ENCODE measurements around the gene TCF3.
A peak's percentile ranks its signal among the peaks of the same experiment; 100 is the strongest.

Gene TCF3

GRCh38 chr19:1605236-1606137 lies 46.9 kb downstream of the TCF3 start, which contains the start of gene UQCR11:
Gene UQCR11 (minus strand): TSS chr19:1605462. CDS start chr19:1605409, 53 bp downstream.
- TF ChIP-seq Cebpa-rat (IDR thresholded peaks at IDR 0.05): no peak
- Histone ChIP-seq H3K27me3 (no peaks in the 10 kb centered on the region), H3K4me1 (peaks cover 73 to 88% (median 80%) of the 10 kb centered on the region in 10 experiments), H3K9ac (peak within 1 kb of the TSS; percentile 91 to 99 (median 97)), H3K36me3 (peaks cover 8 to 32% (median 14%) of the 10 kb centered on the region in 11 experiments; a peak in 19 of 22 replicates), H3K4me3 (peak within 1 kb of the TSS; percentile 91 to 100 (median 98)), H4K20me1 (peaks cover 37 to 63% (median 52%) of the 10 kb centered on the region in 11 experiments; a peak in 21 of 22 replicates), H3K4me2 (peak within 1 kb of the TSS; percentile 87 to 97 (median 91)), H3K9me3 (replicated peaks in 1 of 11) (no peaks in the 10 kb centered on the region), H3K27ac (peak within 1 kb of the TSS; percentile 87 to 98 (median 95))

GRCh38 chr19:1602091-1602707 lies 50.2 kb downstream of the TCF3 start:
- Histone ChIP-seq H3K9ac (peak overlapping the region; percentile 8 to 57 (median 43); a peak in 14 of 22 replicates), H3K4me2 (peak overlapping the region; percentile 80 to 97 (median 91)), H4K20me1 (peaks cover 52 to 74% (median 70%) of the 10 kb centered on the region in 11 experiments; a peak in 21 of 22 replicates), H3K27ac (peak overlapping the region in 9 of 11 experiments; percentile 8 to 98 (median 41); a peak in 16 of 22 replicates), H3K27me3 (no peaks in the 10 kb centered on the region), H3K36me3 (peaks cover 34 to 60% (median 41%) of the 10 kb centered on the region in 11 experiments), H3K4me1 (peaks cover 48 to 67% (median 58%) of the 10 kb centered on the region in 10 experiments), H3K4me3 (peak overlapping the region in 6 of 10 experiments; percentile 3 to 91 (median 16); a peak in 4 of 20 replicates), H3K9me3 (replicated peaks in 1 of 11) (peaks cover 0 to 6% (median 0%) of the 10 kb centered on the region in 11 experiments; a peak in 4 of 22 replicates)
- TF ChIP-seq Cebpa-rat (IDR thresholded peaks at IDR 0.05): peak in 5 of 11 experiments; percentile 16 to 86 (median 72); a peak in 8 of 22 replicates

- Histone ChIP-seq H3K9me3 (replicated peaks in 1 of 11) (peaks cover 0 to 6% (median 0%) of the 10 kb centered on the region in 11 experiments; a peak in 4 of 22 replicates), H3K36me3 (peaks cover 40 to 66% (median 47%) of the 10 kb centered on the region in 11 experiments), H4K20me1 (peaks cover 52 to 79% (median 72%) of the 10 kb centered on the region in 11 experiments; a peak in 21 of 22 replicates), H3K27ac (peak overlapping the region in 7 of 11 experiments; percentile 36 to 98 (median 65); a peak in 12 of 22 replicates), H3K9ac (peak overlapping the region in 6 of 11 experiments; percentile 30 to 57 (median 44); a peak in 7 of 22 replicates), H3K4me2 (peak overlapping the region; percentile 80 to 97 (median 91)), H3K4me1 (peaks cover 42 to 66% (median 52%) of the 10 kb centered on the region in 10 experiments), H3K4me3 (peak overlapping the region in 3 of 10 experiments; percentile 14 to 23 (median 19); a peak in 2 of 20 replicates), H3K27me3 (no peaks in the 10 kb centered on the region)
- no peak for TF ChIP-seq Cebpa-rat (IDR thresholded peaks at IDR 0.05)
These were observed 50.8 kb downstream of the TCF3 start for GRCh38 chr19:1601613-1602064.

- no peak overlapping the region for H3K4me2 ChIP-seq
- H4K20me1 ChIP-seq: peaks cover 52 to 91% (median 72%) of the 10 kb centered on the region in 11 experiments; a peak in 21 of 22 replicates
- H3K27ac ChIP-seq: 0 out of 22 replicates have a peak overlapping the region, but pooled peaks of 1 of the 11 experiments have one; percentile 29
- TF ChIP-seq Cebpa-rat (IDR thresholded peaks at IDR 0.05): no peak
- H3K9me3 ChIP-seq (replicated peaks in 1 of 11): peaks cover 0 to 6% (median 0%) of the 10 kb centered on the region in 11 experiments; a peak in 4 of 22 replicates
- H3K27me3 ChIP-seq: no peaks in the 10 kb centered on the region
- no peak overlapping the region for H3K4me3 ChIP-seq
- peaks cover 31 to 53% (median 43%) of the 10 kb centered on the region in 10 experiments for H3K4me1 ChIP-seq
- H3K36me3 ChIP-seq: peaks cover 54 to 87% (median 68%) of the 10 kb centered on the region in 11 experiments
- peak overlapping the region in 3 of 11 experiments; percentile 9 to 35 (median 23); a peak in 2 of 22 replicates for H3K9ac ChIP-seq
These were observed 53.0 kb downstream of the TCF3 start for GRCh38 chr19:1599460-1599846.

GRCh38 chr19:1598777-1599459 lies 53.5 kb downstream of the TCF3 start:
- Histone ChIP-seq H3K27me3 (no peaks in the 10 kb centered on the region), H3K4me3 (no peak overlapping the region), H3K36me3 (peaks cover 54 to 92% (median 73%) of the 10 kb centered on the region in 11 experiments), H4K20me1 (peaks cover 52 to 91% (median 68%) of the 10 kb centered on the region in 11 experiments; a peak in 21 of 22 replicates), H3K9ac (peak overlapping the region in 3 of 11 experiments; percentile 9 to 35 (median 23); a peak in 2 of 22 replicates), H3K4me1 (peaks cover 26 to 48% (median 38%) of the 10 kb centered on the region in 10 experiments), H3K9me3 (replicated peaks in 1 of 11) (peaks cover 0 to 6% (median 0%) of the 10 kb centered on the region in 11 experiments; a peak in 4 of 22 replicates), H3K27ac (peak overlapping the region in 1 of 11 experiments; percentile 29; a peak in 1 of 22 replicates), H3K4me2 (no peak overlapping the region)
- TF ChIP-seq Cebpa-rat (IDR thresholded peaks at IDR 0.05): no peak

- H3K9ac ChIP-seq: peak overlapping the region; percentile 87 to 100 (median 99); a peak in 21 of 22 replicates
- H3K4me2 ChIP-seq: peak overlapping the region; percentile 83 to 93 (median 89)
- H3K9me3 ChIP-seq (replicated peaks in 1 of 11): peaks cover 0 to 6% (median 0%) of the 10 kb centered on the region in 11 experiments; a peak in 4 of 22 replicates
- H3K4me1 ChIP-seq: peaks cover 18 to 43% (median 33%) of the 10 kb centered on the region in 10 experiments
- H3K4me3 ChIP-seq: peak overlapping the region; percentile 69 to 99 (median 90); a peak in 19 of 20 replicates
- H3K27me3 ChIP-seq: no peaks in the 10 kb centered on the region
- peaks cover 33 to 67% (median 48%) of the 10 kb centered on the region in 11 experiments for H3K36me3 ChIP-seq
- peak overlapping the region in 9 of 11 experiments; percentile 62 to 100 (median 99); a peak in 14 of 22 replicates for H3K27ac ChIP-seq
- H4K20me1 ChIP-seq: peaks cover 32 to 59% (median 41%) of the 10 kb centered on the region in 11 experiments; a peak in 21 of 22 replicates
- TF ChIP-seq Cebpa-rat (IDR thresholded peaks at IDR 0.05): no peak
These were observed 59.0 kb downstream of the TCF3 start for GRCh38 chr19:1593501-1593772.

- no peaks in the 10 kb centered on the region for H3K27me3 ChIP-seq
- H4K20me1 ChIP-seq: peaks cover 27 to 59% (median 41%) of the 10 kb centered on the region in 11 experiments; a peak in 21 of 22 replicates
- peak within 1 kb of the TSS; percentile 96 to 100 (median 99) for H3K9ac ChIP-seq
- peaks cover 18 to 42% (median 35%) of the 10 kb centered on the region in 10 experiments for H3K4me1 ChIP-seq
- H3K9me3 ChIP-seq (replicated peaks in 1 of 11): peaks cover 0 to 3% (median 0%) of the 10 kb centered on the region in 11 experiments; a peak in 4 of 22 replicates
- H3K4me3 ChIP-seq: peak within 1 kb of the TSS; percentile 81 to 99 (median 94)
- peak within 1 kb of the TSS; percentile 90 to 100 (median 94) for H3K4me2 ChIP-seq
- peak within 1 kb of the TSS; percentile 96 to 100 (median 99) for H3K27ac ChIP-seq
- peaks cover 33 to 67% (median 46%) of the 10 kb centered on the region in 11 experiments for H3K36me3 ChIP-seq
- no peak for TF ChIP-seq Cebpa-rat (IDR thresholded peaks at IDR 0.05)
These were observed 59.5 kb downstream of the TCF3 start, which contains the start of gene MBD3 for GRCh38 chr19:1592755-1593500. Gene MBD3 (minus strand): TSS chr19:1592865. CDS start chr19:1592631, 234 bp downstream.
